B cell (primary cell): Measurements from ENCODE around the gene MESP2. TPM values are rescaled to one million over a fixed set of nuclear protein-coding genes. Genes with fewer than 3 reads are reported as not detected.

Experiments used
- polyA plus RNA-seq: library from polyadenylated mRNA; depleted of rRNA; stranded (reverse); fragments of >200 nt; gene quantifications from 2 replicates; pipeline ENCODE4 v1.2.3, GENCODE V29; 2012
- total RNA-seq, 2 donors: library from RNA; stranded (reverse); fragments of 120-200 nt in 1 of 2; gene quantifications; 1 replicate in 1 of 2; 2 replicates in 1 of 2; pipeline versions ENCODE4 v1.2.3 to v1.2.4, GENCODE V29; 2013 to 2022

Gene MESP2
- total and polyA plus RNA-seq, 2 donors (not counting 1 experiment from before 2014, with no cell fraction given) = not detected

Other genes starting within 250 kb of the MESP2 start
- gene TICRR, start 200.9 kb upstream of the MESP2 start, total RNA-seq = 0.05 TPM in 1 of 2 replicates, not detected in the other
- 0.07 and 0.13 TPM in 2 replicates for gene TICRR, start 200.9 kb upstream of the MESP2 start, polyA plus RNA-seq
- not detected in 2 replicates for gene KIF7, start 120.9 kb upstream of the MESP2 start, total RNA-seq
- gene KIF7, start 120.9 kb upstream of the MESP2 start, polyA plus RNA-seq = not detected in 2 replicates
- 0.53 and 1.2 TPM in 2 replicates for gene PLIN1, start 97.0 kb upstream of the MESP2 start, total RNA-seq
- 0.29 and 0.97 TPM in 2 replicates for gene PLIN1, start 97.0 kb upstream of the MESP2 start, polyA plus RNA-seq
- gene PEX11A, start 85.6 kb upstream of the MESP2 start, total RNA-seq = 2.4 and 2.8 TPM in 2 replicates
- gene PEX11A, start 85.6 kb upstream of the MESP2 start, polyA plus RNA-seq = 0.33 and 0.78 TPM in 2 replicates
- gene WDR93, start 85.5 kb upstream of the MESP2 start, total RNA-seq = 0.12 and 0.29 TPM in 2 replicates
- 0.06 TPM in 1 of 2 replicates, not detected in the other for gene WDR93, start 85.5 kb upstream of the MESP2 start, polyA plus RNA-seq
- 0.49 and 0.51 TPM in 2 replicates for gene MESP1, start 25.1 kb upstream of the MESP2 start, total RNA-seq
- gene MESP1, start 25.1 kb upstream of the MESP2 start, polyA plus RNA-seq = 0.25 and 0.43 TPM in 2 replicates
- 1.00 and 2.0 TPM in 2 replicates for gene ANPEP, start 38.5 kb downstream of the MESP2 start, total RNA-seq
- gene ANPEP, start 38.5 kb downstream of the MESP2 start, polyA plus RNA-seq = 1.2 and 3.4 TPM in 2 replicates
- gene AP3S2, start 117.7 kb downstream of the MESP2 start, total RNA-seq = 32.3 and 43.1 TPM in 2 replicates
- gene AP3S2, start 117.7 kb downstream of the MESP2 start, polyA plus RNA-seq = 11.3 and 13.6 TPM in 2 replicates
- gene ARPIN, start 136.6 kb downstream of the MESP2 start, total RNA-seq = 0.10 TPM in 1 of 2 replicates, not detected in the other
- gene ARPIN, start 136.6 kb downstream of the MESP2 start, polyA plus RNA-seq = 0.09 and 0.10 TPM in 2 replicates
- gene ZNF710, start 225.0 kb downstream of the MESP2 start, total RNA-seq = 38.7 and 41.7 TPM in 2 replicates
- gene ZNF710, start 225.0 kb downstream of the MESP2 start, polyA plus RNA-seq = 8.7 and 9.6 TPM in 2 replicates